Measurements from ENCODE around the gene SCAND1. TPM values are rescaled to one million over a fixed set of nuclear protein-coding genes. Genes with fewer than 3 reads are reported as not detected.
"Not testable (repeated sequence)": the region's sequence is repeated elsewhere in the genome, so short reads cannot be mapped to it uniquely, and the experiment has no call there.

The SCAND1 gene
- polyA plus RNA-seq, 1 donor from 2014 or later: 156 TPM

DNA sequence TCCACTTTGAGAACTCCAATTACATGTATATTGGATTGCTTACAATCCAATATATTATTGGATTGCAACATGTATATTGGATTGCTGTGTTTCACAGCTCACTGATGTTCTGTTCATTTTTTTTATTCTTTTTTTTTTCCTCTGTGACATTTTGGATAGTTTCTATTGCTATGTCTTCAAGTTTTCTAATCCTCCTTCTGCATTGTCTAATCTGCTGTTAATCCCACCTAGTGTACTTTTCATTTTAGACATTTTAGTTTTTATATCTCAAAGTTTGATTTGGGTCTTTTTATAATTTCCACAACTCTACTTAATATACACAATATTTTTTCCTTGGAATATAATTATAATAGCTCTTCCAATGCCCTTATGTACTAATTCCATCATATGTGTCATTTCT is 48.6 kb upstream of the SCAND1 start:
- Histone ChIP-seq H3K4me3 (ENCODE audit: low read length) (no peak overlapping the region), H3K9ac (ENCODE audit: low read length) (no peak overlapping the region), H2AFZ (ENCODE audit: low read depth, low read length) (no peak overlapping the region), H4K20me1 (ENCODE audit: insufficient read depth) (no peaks in the 10 kb centered on the region), H3K36me3 (ENCODE audit: insufficient read depth, low read length) (no peaks in the 10 kb centered on the region), H3K27me3 (ENCODE audit: insufficient read depth, low read depth, low read length) (no peaks in the 10 kb centered on the region), H3K27ac (ENCODE audit: low read length) (no peak overlapping the region), H3K9me2 (ENCODE audit: insufficient read depth, low read length) (no peaks in the 10 kb centered on the region), H3K9me3 (ENCODE audit: low read length) (no peaks in the 10 kb centered on the region), H3K79me2 (replicated peaks; ENCODE audit: insufficient read depth, low read length) (no peaks in the 10 kb centered on the region), H3F3A (ENCODE audit: insufficient read depth, low read length, poor library complexity, severe bottlenecking) (no peaks in the 10 kb centered on the region), H3K4me2 (ENCODE audit: low read length) (no peak overlapping the region)
- no peak for TF ChIP-seq EZH2 (IDR thresholded peaks at IDR 0.05; ENCODE audit: borderline replicate concordance, insufficient read depth, low read length, poor library complexity, severe bottlenecking)
- TF ChIP-seq EP300 (conservative IDR thresholded peaks at IDR 0.05; ENCODE audit: poor library complexity, severe bottlenecking): no peak
- no peak for TF ChIP-seq TAF1 (IDR thresholded peaks at IDR 0.05; ENCODE audit: low read depth)
- TF ChIP-seq RAD21 (conservative IDR thresholded peaks at IDR 0.05): no peak
- TF ChIP-seq, protein P1, sequence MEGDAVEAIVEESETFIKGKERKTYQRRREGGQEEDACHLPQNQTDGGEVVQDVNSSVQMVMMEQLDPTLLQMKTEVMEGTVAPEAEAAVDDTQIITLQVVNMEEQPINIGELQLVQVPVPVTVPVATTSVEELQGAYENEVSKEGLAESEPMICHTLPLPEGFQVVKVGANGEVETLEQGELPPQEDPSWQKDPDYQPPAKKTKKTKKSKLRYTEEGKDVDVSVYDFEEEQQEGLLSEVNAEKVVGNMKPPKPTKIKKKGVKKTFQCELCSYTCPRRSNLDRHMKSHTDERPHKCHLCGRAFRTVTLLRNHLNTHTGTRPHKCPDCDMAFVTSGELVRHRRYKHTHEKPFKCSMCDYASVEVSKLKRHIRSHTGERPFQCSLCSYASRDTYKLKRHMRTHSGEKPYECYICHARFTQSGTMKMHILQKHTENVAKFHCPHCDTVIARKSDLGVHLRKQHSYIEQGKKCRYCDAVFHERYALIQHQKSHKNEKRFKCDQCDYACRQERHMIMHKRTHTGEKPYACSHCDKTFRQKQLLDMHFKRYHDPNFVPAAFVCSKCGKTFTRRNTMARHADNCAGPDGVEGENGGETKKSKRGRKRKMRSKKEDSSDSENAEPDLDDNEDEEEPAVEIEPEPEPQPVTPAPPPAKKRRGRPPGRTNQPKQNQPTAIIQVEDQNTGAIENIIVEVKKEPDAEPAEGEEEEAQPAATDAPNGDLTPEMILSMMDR (IDR thresholded peaks at IDR 0.05; ENCODE audit: poor library complexity, severe bottlenecking): no peak
- TF ChIP-seq POLR2AphosphoS5 (IDR thresholded peaks at IDR 0.05): no peak

DNA sequence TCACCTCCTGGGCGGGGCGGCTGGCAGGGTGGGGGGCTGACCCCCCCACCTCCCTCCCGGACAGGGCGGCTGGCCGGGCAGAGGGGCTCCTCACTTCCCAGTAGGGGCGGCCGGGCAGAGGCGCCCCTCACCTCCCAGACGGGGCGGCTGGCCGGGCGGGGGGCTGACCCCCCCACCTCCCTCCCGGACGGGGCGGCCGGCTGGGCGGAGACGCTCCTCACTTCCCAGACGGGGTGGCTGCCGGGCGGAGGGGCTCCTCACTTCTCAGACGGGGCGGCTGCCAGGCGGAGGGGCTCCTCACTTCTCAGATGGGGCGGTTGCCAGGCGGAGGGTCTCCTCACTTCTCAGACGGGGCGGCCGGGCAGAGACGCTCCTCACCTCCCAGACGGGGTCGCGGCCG is 47.0 kb upstream of the SCAND1 start:
- H3K27ac ChIP-seq (ENCODE audit: low read length); H3F3A ChIP-seq (ENCODE audit: insufficient read depth, low read length, poor library complexity, severe bottlenecking); H3K9ac ChIP-seq (ENCODE audit: low read length); H3K9me3 ChIP-seq (ENCODE audit: low read length); H3K9me2 ChIP-seq (ENCODE audit: insufficient read depth, low read length); H4K20me1 ChIP-seq (ENCODE audit: insufficient read depth); H3K4me2 ChIP-seq (ENCODE audit: low read length); H3K36me3 ChIP-seq (ENCODE audit: insufficient read depth, low read length); H2AFZ ChIP-seq (ENCODE audit: low read depth, low read length); H3K4me3 ChIP-seq (ENCODE audit: low read length); H3K27me3 ChIP-seq (ENCODE audit: insufficient read depth, low read depth, low read length); H3K79me2 ChIP-seq (replicated peaks; ENCODE audit: insufficient read depth, low read length): not testable (repeated sequence)

DNA sequence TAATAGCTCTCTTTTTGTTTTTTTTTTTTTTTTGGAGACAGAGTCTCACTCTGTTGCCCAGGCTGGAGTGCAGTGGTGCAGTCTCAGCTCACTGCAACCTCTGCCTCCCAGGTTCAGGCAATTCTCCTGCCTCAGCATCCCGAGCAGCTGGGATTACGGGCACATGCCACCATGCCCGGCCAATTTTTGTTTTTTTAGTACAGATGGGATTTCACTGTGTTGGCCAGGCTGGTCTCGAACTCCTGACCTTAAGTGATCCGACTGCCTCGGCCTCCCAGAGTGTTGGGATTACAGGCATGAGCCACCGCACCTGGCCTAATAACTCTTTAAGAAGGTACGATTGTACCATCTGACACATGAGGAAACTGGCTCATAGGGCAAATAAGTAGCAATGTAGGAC is 42.2 kb upstream of the SCAND1 start:
- H3K4me3 ChIP-seq (ENCODE audit: low read length); H3K79me2 ChIP-seq (replicated peaks; ENCODE audit: insufficient read depth, low read length); H3K9ac ChIP-seq (ENCODE audit: low read length); H3K9me3 ChIP-seq (ENCODE audit: low read length); H3F3A ChIP-seq (ENCODE audit: insufficient read depth, low read length, poor library complexity, severe bottlenecking); H3K27ac ChIP-seq (ENCODE audit: low read length); H3K27me3 ChIP-seq (ENCODE audit: insufficient read depth, low read depth, low read length); H2AFZ ChIP-seq (ENCODE audit: low read depth, low read length); H3K9me2 ChIP-seq (ENCODE audit: insufficient read depth, low read length); H4K20me1 ChIP-seq (ENCODE audit: insufficient read depth); H3K36me3 ChIP-seq (ENCODE audit: insufficient read depth, low read length); H3K4me2 ChIP-seq (ENCODE audit: low read length): not testable (repeated sequence)

DNA sequence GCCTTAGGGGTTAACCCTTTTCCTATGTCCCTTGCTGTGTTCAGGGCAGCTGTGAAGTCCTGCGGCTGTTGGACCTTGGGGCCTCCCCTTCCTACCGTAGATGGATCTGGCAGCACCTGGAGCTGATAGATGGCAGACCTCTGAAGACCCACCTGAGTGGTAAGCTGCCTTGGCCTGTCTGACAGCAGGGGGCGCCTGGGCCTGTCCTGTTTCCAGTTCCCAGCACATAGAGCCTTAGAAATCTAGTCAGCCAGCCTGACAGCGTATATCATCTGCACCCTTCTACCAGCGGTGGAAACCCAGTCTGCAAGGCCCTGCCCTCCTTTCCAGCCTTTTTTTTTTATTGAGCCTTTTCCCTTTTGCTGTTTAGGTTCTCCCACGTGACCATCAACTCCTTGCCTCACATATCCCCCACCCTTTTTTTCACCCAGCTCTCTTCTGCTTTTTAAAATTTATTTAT is 40.7 kb upstream of the SCAND1 start:
- Histone ChIP-seq H3K27ac (ENCODE audit: low read length) (no peak overlapping the region), H3K36me3 (ENCODE audit: insufficient read depth, low read length) (no peaks in the 10 kb centered on the region), H3K27me3 (ENCODE audit: insufficient read depth, low read depth, low read length) (no peaks in the 10 kb centered on the region), H3K4me2 (ENCODE audit: low read length) (no peak overlapping the region), H2AFZ (ENCODE audit: low read depth, low read length) (no peak overlapping the region), H3K9ac (ENCODE audit: low read length) (no peak overlapping the region), H3K9me3 (ENCODE audit: low read length) (no peaks in the 10 kb centered on the region), H4K20me1 (ENCODE audit: insufficient read depth) (no peaks in the 10 kb centered on the region), H3K79me2 (replicated peaks; ENCODE audit: insufficient read depth, low read length) (no peaks in the 10 kb centered on the region), H3K4me3 (ENCODE audit: low read length) (no peak overlapping the region), H3F3A (ENCODE audit: insufficient read depth, low read length, poor library complexity, severe bottlenecking) (no peaks in the 10 kb centered on the region), H3K9me2 (ENCODE audit: insufficient read depth, low read length) (no peaks in the 10 kb centered on the region)
- TF ChIP-seq MXI1 (conservative IDR thresholded peaks at IDR 0.05; ENCODE audit: poor library complexity, severe bottlenecking) (no peak), EZH2 (IDR thresholded peaks at IDR 0.05; ENCODE audit: borderline replicate concordance, insufficient read depth, low read length, poor library complexity, severe bottlenecking) (no peak), TAF1 (IDR thresholded peaks at IDR 0.05; ENCODE audit: low read depth) (no peak), POLR2AphosphoS5 (IDR thresholded peaks at IDR 0.05) (no peak), RAD21 (conservative IDR thresholded peaks at IDR 0.05) (peak; percentile 86), SMC3 (conservative IDR thresholded peaks at IDR 0.05; ENCODE audit: poor library complexity) (peak; percentile 95), EP300 (conservative IDR thresholded peaks at IDR 0.05; ENCODE audit: poor library complexity, severe bottlenecking) (no peak)
- TF ChIP-seq, protein P2, sequence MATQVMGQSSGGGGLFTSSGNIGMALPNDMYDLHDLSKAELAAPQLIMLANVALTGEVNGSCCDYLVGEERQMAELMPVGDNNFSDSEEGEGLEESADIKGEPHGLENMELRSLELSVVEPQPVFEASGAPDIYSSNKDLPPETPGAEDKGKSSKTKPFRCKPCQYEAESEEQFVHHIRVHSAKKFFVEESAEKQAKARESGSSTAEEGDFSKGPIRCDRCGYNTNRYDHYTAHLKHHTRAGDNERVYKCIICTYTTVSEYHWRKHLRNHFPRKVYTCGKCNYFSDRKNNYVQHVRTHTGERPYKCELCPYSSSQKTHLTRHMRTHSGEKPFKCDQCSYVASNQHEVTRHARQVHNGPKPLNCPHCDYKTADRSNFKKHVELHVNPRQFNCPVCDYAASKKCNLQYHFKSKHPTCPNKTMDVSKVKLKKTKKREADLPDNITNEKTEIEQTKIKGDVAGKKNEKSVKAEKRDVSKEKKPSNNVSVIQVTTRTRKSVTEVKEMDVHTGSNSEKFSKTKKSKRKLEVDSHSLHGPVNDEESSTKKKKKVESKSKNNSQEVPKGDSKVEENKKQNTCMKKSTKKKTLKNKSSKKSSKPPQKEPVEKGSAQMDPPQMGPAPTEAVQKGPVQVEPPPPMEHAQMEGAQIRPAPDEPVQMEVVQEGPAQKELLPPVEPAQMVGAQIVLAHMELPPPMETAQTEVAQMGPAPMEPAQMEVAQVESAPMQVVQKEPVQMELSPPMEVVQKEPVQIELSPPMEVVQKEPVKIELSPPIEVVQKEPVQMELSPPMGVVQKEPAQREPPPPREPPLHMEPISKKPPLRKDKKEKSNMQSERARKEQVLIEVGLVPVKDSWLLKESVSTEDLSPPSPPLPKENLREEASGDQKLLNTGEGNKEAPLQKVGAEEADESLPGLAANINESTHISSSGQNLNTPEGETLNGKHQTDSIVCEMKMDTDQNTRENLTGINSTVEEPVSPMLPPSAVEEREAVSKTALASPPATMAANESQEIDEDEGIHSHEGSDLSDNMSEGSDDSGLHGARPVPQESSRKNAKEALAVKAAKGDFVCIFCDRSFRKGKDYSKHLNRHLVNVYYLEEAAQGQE (IDR thresholded peaks at IDR 0.05; ENCODE audit: borderline replicate concordance): no peak
- TF ChIP-seq, protein P1 (IDR thresholded peaks at IDR 0.05; ENCODE audit: poor library complexity, severe bottlenecking): peak; percentile 92

All from neural cell (in vitro differentiated cells).